ENCODE results near the gene SMIM3.
"Not testable (repeated sequence)": the region's sequence is repeated elsewhere in the genome, so short reads cannot be mapped to it uniquely, and the experiment has no call there.

SMIM3 gene

DNA sequence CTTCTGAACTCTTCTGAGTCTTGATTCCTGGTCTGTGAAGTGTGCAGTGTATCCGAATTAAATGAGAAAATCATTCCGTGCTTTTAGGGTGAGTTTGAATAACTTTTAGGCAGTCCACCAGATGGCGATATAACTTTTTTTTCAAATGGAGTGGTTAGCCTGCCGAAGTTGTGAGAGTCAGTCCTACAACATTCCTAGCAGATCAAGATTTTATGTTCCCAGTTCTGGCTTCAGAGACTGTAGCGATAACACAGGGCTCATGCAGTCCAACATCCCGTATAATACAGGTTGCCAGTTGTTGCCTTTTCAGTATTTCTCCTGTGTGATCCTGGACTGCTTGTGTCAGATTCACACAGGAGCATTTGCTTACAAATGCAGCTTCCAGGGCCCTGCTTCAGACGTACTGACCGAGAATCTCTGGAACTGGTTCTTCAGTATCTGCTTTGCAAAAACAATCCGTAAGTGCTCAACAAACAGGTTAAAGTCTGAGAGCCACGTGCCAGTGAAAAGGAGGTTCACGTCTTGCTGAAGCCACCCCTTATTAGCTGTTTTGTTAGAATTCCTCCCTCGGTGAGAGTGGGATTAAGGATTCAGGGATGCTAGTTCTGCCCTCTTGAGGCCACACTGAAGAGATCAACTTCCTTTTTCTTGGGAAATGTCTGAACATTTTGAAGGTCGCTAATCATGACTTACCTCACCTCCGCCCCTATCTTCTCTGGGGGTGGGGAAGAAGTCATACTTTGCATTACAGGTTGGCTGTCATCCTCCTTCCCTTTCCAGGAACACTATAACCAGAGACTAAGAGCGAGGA lies 22.8 kb downstream of the SMIM3 start:
- no peaks in the 10 kb centered on the region for H3K9me3 ChIP-seq (ENCODE audit: control insufficient read depth in 1 of 2, low read length in 2 of 2)
- peaks cover 7 to 13% of the 10 kb centered on the region in 2 donors for H3K36me3 ChIP-seq (ENCODE audit: control insufficient read depth in 1 of 2, insufficient read depth in 2 of 2, low read length in 2 of 2)
- H3K4me3 ChIP-seq (ENCODE audit: low read depth in 1 of 2, low read length in 2 of 2): peak overlapping the region; percentile 56 to 61
- H3K27me3 ChIP-seq (ENCODE audit: low read depth, low read length): no peaks in the 10 kb centered on the region
- peak overlapping the region; percentile 20 for H3K27ac ChIP-seq (ENCODE audit: low read length)
- H3K4me1 ChIP-seq (ENCODE audit: control insufficient read depth in 1 of 2, insufficient read depth in 2 of 2, low read length in 2 of 2): no peaks in the 10 kb centered on the region

DNA sequence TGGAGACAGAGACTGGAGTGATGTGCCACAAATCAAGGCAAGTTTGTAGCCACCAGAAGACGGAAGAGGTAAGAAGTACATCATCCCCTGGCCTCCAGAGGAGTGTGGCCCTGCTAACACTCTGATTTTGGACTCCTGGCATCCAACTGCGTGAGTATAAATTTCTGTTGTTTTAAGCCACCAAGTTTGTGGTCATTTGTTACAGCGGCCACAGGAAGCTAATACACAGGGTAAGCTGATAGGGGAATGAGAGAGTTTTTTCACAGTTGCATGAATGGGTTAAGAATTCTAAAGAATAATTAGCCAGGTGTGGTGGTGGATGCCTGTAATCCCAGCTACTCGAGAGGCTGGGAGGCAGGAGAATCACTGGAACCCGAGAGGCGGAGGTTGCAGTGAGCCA lies 25.8 kb downstream of the SMIM3 start:
- no peak overlapping the region for H3K4me3 ChIP-seq (ENCODE audit: low read depth in 1 of 2, low read length in 2 of 2)
- no peaks in the 10 kb centered on the region for H3K4me1 ChIP-seq (ENCODE audit: control insufficient read depth in 1 of 2, insufficient read depth in 2 of 2, low read length in 2 of 2)
- H3K9me3 ChIP-seq (ENCODE audit: control insufficient read depth in 1 of 2, low read length in 2 of 2): no peaks in the 10 kb centered on the region
- no peaks in the 10 kb centered on the region for H3K36me3 ChIP-seq (ENCODE audit: control insufficient read depth in 1 of 2, insufficient read depth in 2 of 2, low read length in 2 of 2)
- no peak overlapping the region for H3K27ac ChIP-seq (ENCODE audit: low read length)
- H3K27me3 ChIP-seq (ENCODE audit: low read depth, low read length): no peaks in the 10 kb centered on the region

DNA sequence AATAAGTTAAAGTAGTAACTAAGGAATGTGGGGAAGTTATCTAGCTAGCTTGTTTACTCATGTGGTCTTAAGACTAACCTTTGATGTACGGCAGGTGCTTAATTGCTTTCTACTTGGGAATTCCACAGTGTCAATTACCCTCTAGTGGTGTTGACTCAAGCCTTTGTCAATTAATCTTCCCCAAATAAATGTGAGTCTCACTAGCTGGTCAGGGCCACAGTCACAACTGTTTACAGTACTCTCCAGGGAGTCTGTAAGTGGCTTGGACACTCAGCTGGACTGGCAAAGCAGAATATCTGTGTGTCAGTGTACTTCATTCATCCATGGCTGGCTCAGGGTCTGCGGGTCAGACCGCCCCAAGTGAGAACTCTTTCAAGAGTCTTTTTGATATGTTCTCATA lies 30.8 kb downstream of the SMIM3 start:
- H3K4me3 ChIP-seq (ENCODE audit: low read depth in 1 of 2, low read length in 2 of 2): no peak overlapping the region
- H3K27me3 ChIP-seq (ENCODE audit: low read depth, low read length): no peaks in the 10 kb centered on the region
- H3K27ac ChIP-seq (ENCODE audit: low read length): no peak overlapping the region
- no peaks in the 10 kb centered on the region for H3K4me1 ChIP-seq (ENCODE audit: control insufficient read depth in 1 of 2, insufficient read depth in 2 of 2, low read length in 2 of 2)
- H3K9me3 ChIP-seq (ENCODE audit: control insufficient read depth in 1 of 2, low read length in 2 of 2): no peaks in the 10 kb centered on the region
- H3K36me3 ChIP-seq (ENCODE audit: control insufficient read depth in 1 of 2, insufficient read depth in 2 of 2, low read length in 2 of 2): no peaks in the 10 kb centered on the region

DNA sequence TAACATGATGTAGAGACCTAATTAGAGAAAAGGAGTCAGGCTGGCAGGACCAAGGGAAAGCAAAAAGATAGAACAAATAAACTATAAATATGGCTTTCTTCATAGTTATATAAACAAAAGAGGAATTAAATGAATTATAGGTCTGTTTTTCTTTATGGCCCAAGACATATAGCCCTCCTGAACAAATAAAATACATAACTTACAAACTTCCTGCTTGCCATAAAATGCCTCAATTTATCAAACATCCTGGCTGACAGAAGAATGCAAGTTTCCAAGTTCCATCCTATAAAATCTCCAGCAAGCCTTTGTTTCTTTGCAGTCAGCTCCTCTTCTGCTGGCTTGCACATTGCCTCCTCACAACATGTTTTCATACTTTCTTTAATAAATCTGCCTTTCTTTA lies 36.5 kb downstream of the SMIM3 start:
- no peak overlapping the region for H3K4me3 ChIP-seq (ENCODE audit: low read depth in 1 of 2, low read length in 2 of 2)
- no peaks in the 10 kb centered on the region for H3K27me3 ChIP-seq (ENCODE audit: low read depth, low read length)
- no peaks in the 10 kb centered on the region for H3K9me3 ChIP-seq (ENCODE audit: control insufficient read depth in 1 of 2, low read length in 2 of 2)
- no peak overlapping the region for H3K27ac ChIP-seq (ENCODE audit: low read length)
- H3K4me1 ChIP-seq (ENCODE audit: control insufficient read depth in 1 of 2, insufficient read depth in 2 of 2, low read length in 2 of 2): no peaks in the 10 kb centered on the region
- no peaks in the 10 kb centered on the region for H3K36me3 ChIP-seq (ENCODE audit: control insufficient read depth in 1 of 2, insufficient read depth in 2 of 2, low read length in 2 of 2)

DNA sequence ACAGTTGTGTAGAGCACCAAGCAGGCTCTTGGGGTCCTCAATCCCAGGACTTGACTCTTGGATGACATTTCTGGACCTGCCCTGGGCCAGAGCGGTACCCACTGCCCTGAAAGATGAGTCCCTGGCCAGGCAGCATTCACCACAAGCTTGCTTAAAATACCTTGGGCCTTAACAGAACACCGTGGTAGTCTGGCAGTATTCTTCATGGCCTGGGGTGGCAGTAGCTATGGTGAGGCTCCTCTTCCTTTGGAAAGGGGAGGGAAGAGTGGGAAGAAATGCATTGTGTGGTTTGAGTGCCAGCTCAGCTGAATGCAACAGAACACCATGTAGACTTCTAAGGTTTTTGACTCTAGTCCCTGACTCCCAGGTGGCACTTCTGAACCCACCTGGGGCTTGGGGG lies 38.4 kb downstream of the SMIM3 start:
- Histone ChIP-seq H3K9me3 (ENCODE audit: control insufficient read depth in 1 of 2, low read length in 2 of 2) (no peaks in the 10 kb centered on the region), H3K27ac (ENCODE audit: low read length) (no peak overlapping the region), H3K27me3 (ENCODE audit: low read depth, low read length) (no peaks in the 10 kb centered on the region), H3K36me3 (ENCODE audit: control insufficient read depth in 1 of 2, insufficient read depth in 2 of 2, low read length in 2 of 2) (no peaks in the 10 kb centered on the region), H3K4me3 (ENCODE audit: low read depth in 1 of 2, low read length in 2 of 2) (no peak overlapping the region), H3K4me1 (ENCODE audit: control insufficient read depth in 1 of 2, insufficient read depth in 2 of 2, low read length in 2 of 2) (no peaks in the 10 kb centered on the region)

DNA sequence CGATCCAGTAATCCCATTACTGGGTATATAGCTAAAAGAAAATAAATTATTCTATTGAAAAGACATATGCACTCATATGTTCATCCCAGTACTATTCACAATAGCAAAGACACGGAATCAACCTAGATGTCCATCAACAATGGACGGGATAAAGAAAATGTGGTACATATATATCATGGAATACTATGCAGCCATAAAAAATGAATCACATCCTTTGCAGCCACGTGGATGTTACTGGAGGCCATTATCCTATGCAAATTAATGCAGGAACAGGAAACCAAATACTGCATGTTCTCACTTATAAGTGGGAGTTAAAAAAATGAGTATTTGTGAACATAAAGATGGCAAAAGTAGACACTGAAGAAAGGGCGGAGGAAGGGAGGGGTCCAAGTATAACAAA lies 51.2 kb downstream of the SMIM3 start:
- peaks cover 7 to 9% of the 10 kb centered on the region in 2 donors for H3K9me3 ChIP-seq (ENCODE audit: control insufficient read depth in 1 of 2, low read length in 2 of 2)
- H3K36me3 ChIP-seq (ENCODE audit: control insufficient read depth in 1 of 2, insufficient read depth in 2 of 2, low read length in 2 of 2): no peaks in the 10 kb centered on the region
- H3K27ac ChIP-seq (ENCODE audit: low read length): no peak overlapping the region
- no peaks in the 10 kb centered on the region for H3K27me3 ChIP-seq (ENCODE audit: low read depth, low read length)
- H3K4me1 ChIP-seq (ENCODE audit: control insufficient read depth in 1 of 2, insufficient read depth in 2 of 2, low read length in 2 of 2): no peaks in the 10 kb centered on the region
- H3K4me3 ChIP-seq (ENCODE audit: low read depth in 1 of 2, low read length in 2 of 2): no peak overlapping the region

DNA sequence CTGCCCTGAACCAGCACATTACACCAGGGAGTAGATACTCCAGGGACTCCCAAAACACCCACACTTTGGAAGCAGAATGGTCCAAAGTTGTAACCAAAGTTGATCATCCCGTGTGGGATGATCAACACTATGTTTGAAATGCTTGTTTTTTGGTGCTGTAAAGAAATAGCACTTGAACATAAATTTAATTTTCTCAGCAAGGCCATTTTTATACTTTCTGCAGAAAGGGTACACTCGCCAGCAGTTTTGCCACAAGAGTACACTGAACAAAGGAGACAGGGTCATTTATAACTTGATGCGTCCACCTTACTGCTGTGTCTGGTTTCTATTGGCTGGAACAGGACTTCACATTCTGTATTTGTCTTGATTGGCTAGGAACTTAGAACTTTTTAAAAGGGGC lies 53.3 kb downstream of the SMIM3 start:
- H3K4me3 ChIP-seq (ENCODE audit: low read depth in 1 of 2, low read length in 2 of 2); H3K9me3 ChIP-seq (ENCODE audit: control insufficient read depth in 1 of 2, low read length in 2 of 2); H3K27ac ChIP-seq (ENCODE audit: low read length); H3K36me3 ChIP-seq (ENCODE audit: control insufficient read depth in 1 of 2, insufficient read depth in 2 of 2, low read length in 2 of 2); H3K4me1 ChIP-seq (ENCODE audit: control insufficient read depth in 1 of 2, insufficient read depth in 2 of 2, low read length in 2 of 2); H3K27me3 ChIP-seq (ENCODE audit: low read depth, low read length): not testable (repeated sequence)

DNA sequence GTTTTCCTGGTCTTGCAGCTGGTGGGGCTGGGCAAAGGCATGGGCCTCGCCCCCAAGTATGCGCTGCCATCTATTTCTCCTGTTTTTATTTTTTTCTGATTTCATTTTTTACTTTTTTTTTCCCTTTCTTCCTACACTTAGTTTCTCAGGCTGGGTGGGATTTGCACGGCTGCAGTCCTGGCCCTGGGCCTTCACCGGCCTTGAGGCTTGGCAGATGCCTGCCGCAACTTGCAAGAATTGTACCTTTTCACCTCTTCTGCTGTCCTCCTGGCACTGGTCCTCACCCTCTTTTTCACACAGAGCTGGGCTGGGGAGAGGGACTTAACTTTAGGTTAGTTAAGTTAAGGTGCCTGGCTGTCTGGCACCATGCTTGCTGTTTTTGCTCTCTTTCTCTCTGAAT lies 57.5 kb downstream of the SMIM3 start:
- Histone ChIP-seq H3K9me3 (ENCODE audit: control insufficient read depth in 1 of 2, low read length in 2 of 2) (peaks cover 4 to 7% of the 10 kb centered on the region in 2 donors), H3K4me1 (ENCODE audit: control insufficient read depth in 1 of 2, insufficient read depth in 2 of 2, low read length in 2 of 2) (no peaks in the 10 kb centered on the region), H3K36me3 (ENCODE audit: control insufficient read depth in 1 of 2, insufficient read depth in 2 of 2, low read length in 2 of 2) (no peaks in the 10 kb centered on the region), H3K4me3 (ENCODE audit: low read depth in 1 of 2, low read length in 2 of 2) (no peak overlapping the region), H3K27me3 (ENCODE audit: low read depth, low read length) (no peaks in the 10 kb centered on the region), H3K27ac (ENCODE audit: low read length) (no peak overlapping the region)

DNA sequence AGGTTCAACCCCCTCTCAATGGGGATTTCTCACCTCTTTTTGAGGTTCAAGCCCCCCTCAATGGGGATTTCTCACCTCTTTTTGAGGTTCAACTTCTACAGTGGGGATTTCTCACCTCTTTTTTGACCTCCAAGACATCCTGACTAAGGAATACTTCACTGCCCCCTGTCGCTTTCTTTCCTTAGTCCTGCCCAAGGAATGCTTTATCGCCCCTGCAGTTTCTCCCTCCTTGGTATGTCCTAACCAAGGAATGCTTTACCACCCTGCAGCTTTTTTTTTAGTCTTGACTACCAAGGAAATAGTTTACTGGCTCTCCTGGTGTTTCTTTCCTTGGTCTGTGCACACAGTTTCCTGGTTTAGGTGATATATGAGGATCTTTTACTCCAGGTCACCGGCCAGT lies 58.1 kb downstream of the SMIM3 start:
- Histone ChIP-seq H3K4me1 (ENCODE audit: control insufficient read depth in 1 of 2, insufficient read depth in 2 of 2, low read length in 2 of 2) (no peaks in the 10 kb centered on the region), H3K4me3 (ENCODE audit: low read depth in 1 of 2, low read length in 2 of 2) (no peak overlapping the region), H3K27ac (ENCODE audit: low read length) (no peak overlapping the region), H3K27me3 (ENCODE audit: low read depth, low read length) (no peaks in the 10 kb centered on the region), H3K36me3 (ENCODE audit: control insufficient read depth in 1 of 2, insufficient read depth in 2 of 2, low read length in 2 of 2) (no peaks in the 10 kb centered on the region), H3K9me3 (ENCODE audit: control insufficient read depth in 1 of 2, low read length in 2 of 2) (peaks cover 2 to 4% of the 10 kb centered on the region in 2 donors)

DNA sequence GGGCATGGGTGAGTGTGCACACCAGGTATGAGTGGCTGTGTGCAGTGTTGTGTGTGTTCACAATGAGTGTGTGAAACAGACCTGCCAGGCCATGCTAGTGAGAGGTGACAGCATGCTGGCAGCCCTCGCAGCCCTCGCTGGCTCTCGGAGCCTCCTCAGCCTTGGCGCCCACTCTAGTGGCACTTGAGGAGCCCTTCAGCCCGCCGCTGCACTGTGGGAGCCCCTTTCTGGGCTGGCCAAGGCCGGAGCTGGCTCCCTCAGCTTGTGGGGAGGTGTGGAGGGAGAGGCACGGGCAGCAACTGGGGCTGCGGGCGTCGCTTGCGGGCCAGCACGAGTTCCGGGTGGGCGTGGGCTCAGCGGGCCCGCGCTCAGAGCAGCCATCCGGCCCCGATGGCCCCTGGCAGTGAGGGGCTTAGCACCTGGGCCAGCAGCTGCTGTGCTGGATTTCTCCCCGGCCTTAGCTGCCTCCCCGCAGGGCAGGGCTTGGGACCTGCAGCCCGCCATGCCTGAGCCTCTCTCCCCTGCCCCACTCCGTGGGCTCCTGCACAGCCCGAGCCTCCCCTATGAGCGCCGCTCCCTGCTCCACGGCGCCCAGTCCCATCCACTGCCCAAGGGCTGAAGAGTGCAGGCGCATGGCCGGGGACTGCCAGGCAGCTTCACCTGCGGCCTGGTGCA lies 66.8 kb downstream of the SMIM3 start:
- not testable (repeated sequence) for H3K9me3 ChIP-seq (ENCODE audit: control insufficient read depth in 1 of 2, low read length in 2 of 2); H3K27me3 ChIP-seq (ENCODE audit: low read depth, low read length); H3K27ac ChIP-seq (ENCODE audit: low read length); H3K36me3 ChIP-seq (ENCODE audit: control insufficient read depth in 1 of 2, insufficient read depth in 2 of 2, low read length in 2 of 2); H3K4me1 ChIP-seq (ENCODE audit: control insufficient read depth in 1 of 2, insufficient read depth in 2 of 2, low read length in 2 of 2); H3K4me3 ChIP-seq (ENCODE audit: low read depth in 1 of 2, low read length in 2 of 2)

DNA sequence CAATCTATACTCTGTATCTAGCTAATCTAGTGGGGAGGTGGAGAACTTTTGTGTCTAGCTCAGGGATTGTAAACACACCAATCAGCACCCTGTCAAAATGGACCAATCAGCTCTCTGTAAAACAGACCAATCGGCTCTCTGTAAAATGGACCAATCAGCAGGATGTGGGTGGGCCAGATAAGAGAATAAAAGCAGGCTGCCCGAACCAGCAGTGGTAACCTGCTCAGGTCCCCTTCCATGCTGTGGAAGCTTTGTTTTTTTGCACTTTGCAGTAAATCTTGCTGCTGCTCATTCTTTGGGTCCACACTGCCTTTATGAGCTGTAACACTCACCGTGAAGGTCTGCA lies 67.7 kb downstream of the SMIM3 start, which contains the start of gene IRGM:
Gene IRGM (plus strand): TSS at position 214 of the 346 bp plus-strand sequence. CDS start 1,603 bp downstream, outside the sequence.
- H3K4me1 ChIP-seq (ENCODE audit: control insufficient read depth in 1 of 2, insufficient read depth in 2 of 2, low read length in 2 of 2); H3K9me3 ChIP-seq (ENCODE audit: control insufficient read depth in 1 of 2, low read length in 2 of 2); H3K27me3 ChIP-seq (ENCODE audit: low read depth, low read length); H3K27ac ChIP-seq (ENCODE audit: low read length); H3K36me3 ChIP-seq (ENCODE audit: control insufficient read depth in 1 of 2, insufficient read depth in 2 of 2, low read length in 2 of 2); H3K4me3 ChIP-seq (ENCODE audit: low read depth in 1 of 2, low read length in 2 of 2): not testable (repeated sequence)
